DOHH2 (cell line): ENCODE results near the gene DAZAP1.
A peak's percentile ranks its signal among the peaks of the same experiment; 100 is the strongest.

Experiments used
- H3F3A ChIP-seq: fragments of 200-600 bp; sonication (generic), shearing (Covaris generic); 2 replicates; pipeline ENCODE4 v1.6.0; 2016; ENCODE audit warnings: antibody characterized with exemption, mild to moderate bottlenecking; ENCODE audit not compliant: control insufficient read depth, insufficient read depth
- H3K27ac ChIP-seq: fragments of 200-600 bp; sonication (generic); 2 replicates; pipeline ENCODE4 v1.5.1; 2014; ENCODE audit warnings: low read depth, mild to moderate bottlenecking, low read length, moderate library complexity
- H3K27me3 ChIP-seq: fragments of 200-600 bp; sonication (generic); 2 replicates; pipeline ENCODE4 v1.6.1; 2014; ENCODE audit warnings: mild to moderate bottlenecking, low read length, mixed read lengths; ENCODE audit not compliant: control insufficient read depth
- H3K36me3 ChIP-seq: fragments of 200-600 bp; sonication (generic); 2 replicates; pipeline ENCODE4 v1.6.1; 2014; ENCODE audit warnings: mild to moderate bottlenecking, low read length, moderate library complexity, mixed read lengths; ENCODE audit not compliant: control insufficient read depth
- H3K4me1 ChIP-seq: fragments of 200-600 bp; sonication (generic); 2 replicates; pipeline ENCODE4 v1.6.1; 2014; ENCODE audit warnings: mild to moderate bottlenecking, low read length, mixed read lengths; ENCODE audit not compliant: control insufficient read depth
- H3K4me2 ChIP-seq: fragments of 200-600 bp; sonication (generic); 2 replicates; pipeline ENCODE4 v1.6.0; 2014; ENCODE audit warnings: mild to moderate bottlenecking, low read length, moderate library complexity
- H3K4me3 ChIP-seq: fragments of 200-600 bp; sonication (generic); 2 replicates; pipeline ENCODE4 v1.5.1; 2014; ENCODE audit warnings: mild to moderate bottlenecking, low read length, mixed read lengths
- H3K79me2 ChIP-seq: fragments of 200-600 bp; sonication (generic); 2 replicates; pipeline ENCODE4 v1.6.1; 2014; ENCODE audit warnings: mild to moderate bottlenecking, low read length, mixed read lengths; ENCODE audit not compliant: control insufficient read depth
- H3K9me2 ChIP-seq: fragments of 200-600 bp; sonication (generic); replicated peaks from 2 replicates; pipeline ENCODE4 v1.6.1; 2014; ENCODE audit warnings: mild to moderate bottlenecking, low read length, mixed read lengths; ENCODE audit not compliant: control insufficient read depth
- H3K9me3 ChIP-seq: fragments of 200-600 bp; sonication (generic); 2 replicates; pipeline ENCODE4 v1.6.1; 2014; ENCODE audit warnings: antibody characterized with exemption, low read length, mixed read lengths; ENCODE audit not compliant: control insufficient read depth, insufficient read depth
- H4K20me1 ChIP-seq: fragments of 200-600 bp; sonication (generic); 2 replicates; pipeline ENCODE4 v1.6.0; 2014; ENCODE audit warnings: low read depth, mild to moderate bottlenecking, antibody characterized with exemption, low read length, moderate library complexity; ENCODE audit not compliant: control insufficient read depth, insufficient read depth
- EZH2phosphoT487 ChIP-seq: fragments of 200-600 bp; sonication (generic); IDR thresholded peaks from 2 replicates; pipeline ENCODE4 v1.6.1; 2017; ENCODE audit warnings: borderline replicate concordance, mild to moderate bottlenecking, antibody characterized with exemption, low read length, moderate library complexity, mixed read lengths
- TF ChIP-seq, protein P1 (sequence below): fragments of 200-600 bp; sonication (generic); IDR thresholded peaks from one replicate; pipeline ENCODE4 v1.5.1; 2014; ENCODE audit warnings: antibody characterized with exemption, mild to moderate bottlenecking, low read depth, low read length; ENCODE audit not compliant: poor library complexity, severe bottlenecking

The DAZAP1 gene

GRCh38 chr19:1467215-1467489, 59.8 kb downstream of the DAZAP1 start:
- H3K4me1 ChIP-seq, result peaks cover 23% of the 10 kb centered on the region
- TF ChIP-seq, protein P1, sequence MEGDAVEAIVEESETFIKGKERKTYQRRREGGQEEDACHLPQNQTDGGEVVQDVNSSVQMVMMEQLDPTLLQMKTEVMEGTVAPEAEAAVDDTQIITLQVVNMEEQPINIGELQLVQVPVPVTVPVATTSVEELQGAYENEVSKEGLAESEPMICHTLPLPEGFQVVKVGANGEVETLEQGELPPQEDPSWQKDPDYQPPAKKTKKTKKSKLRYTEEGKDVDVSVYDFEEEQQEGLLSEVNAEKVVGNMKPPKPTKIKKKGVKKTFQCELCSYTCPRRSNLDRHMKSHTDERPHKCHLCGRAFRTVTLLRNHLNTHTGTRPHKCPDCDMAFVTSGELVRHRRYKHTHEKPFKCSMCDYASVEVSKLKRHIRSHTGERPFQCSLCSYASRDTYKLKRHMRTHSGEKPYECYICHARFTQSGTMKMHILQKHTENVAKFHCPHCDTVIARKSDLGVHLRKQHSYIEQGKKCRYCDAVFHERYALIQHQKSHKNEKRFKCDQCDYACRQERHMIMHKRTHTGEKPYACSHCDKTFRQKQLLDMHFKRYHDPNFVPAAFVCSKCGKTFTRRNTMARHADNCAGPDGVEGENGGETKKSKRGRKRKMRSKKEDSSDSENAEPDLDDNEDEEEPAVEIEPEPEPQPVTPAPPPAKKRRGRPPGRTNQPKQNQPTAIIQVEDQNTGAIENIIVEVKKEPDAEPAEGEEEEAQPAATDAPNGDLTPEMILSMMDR, result no peak
- no peak for TF ChIP-seq EZH2phosphoT487
- no peaks in the 10 kb centered on the region for H3K9me3 ChIP-seq
- no peak overlapping the region for H3K4me3 ChIP-seq
- H3K9me2 ChIP-seq, result no peaks in the 10 kb centered on the region
- H3K79me2 ChIP-seq, result no peaks in the 10 kb centered on the region
- no peak overlapping the region for H3K27ac ChIP-seq
- H3F3A ChIP-seq, result 0 out of 2 replicates have a peak, but pooled peaks cover 4% of the 10 kb centered on the region
- no peaks in the 10 kb centered on the region for H3K36me3 ChIP-seq
- 0 out of 2 replicates have a peak, but pooled peaks cover 12% of the 10 kb centered on the region for H4K20me1 ChIP-seq
- peaks cover 36% of the 10 kb centered on the region for H3K27me3 ChIP-seq
- H3K4me2 ChIP-seq, result no peak overlapping the region

DNA sequence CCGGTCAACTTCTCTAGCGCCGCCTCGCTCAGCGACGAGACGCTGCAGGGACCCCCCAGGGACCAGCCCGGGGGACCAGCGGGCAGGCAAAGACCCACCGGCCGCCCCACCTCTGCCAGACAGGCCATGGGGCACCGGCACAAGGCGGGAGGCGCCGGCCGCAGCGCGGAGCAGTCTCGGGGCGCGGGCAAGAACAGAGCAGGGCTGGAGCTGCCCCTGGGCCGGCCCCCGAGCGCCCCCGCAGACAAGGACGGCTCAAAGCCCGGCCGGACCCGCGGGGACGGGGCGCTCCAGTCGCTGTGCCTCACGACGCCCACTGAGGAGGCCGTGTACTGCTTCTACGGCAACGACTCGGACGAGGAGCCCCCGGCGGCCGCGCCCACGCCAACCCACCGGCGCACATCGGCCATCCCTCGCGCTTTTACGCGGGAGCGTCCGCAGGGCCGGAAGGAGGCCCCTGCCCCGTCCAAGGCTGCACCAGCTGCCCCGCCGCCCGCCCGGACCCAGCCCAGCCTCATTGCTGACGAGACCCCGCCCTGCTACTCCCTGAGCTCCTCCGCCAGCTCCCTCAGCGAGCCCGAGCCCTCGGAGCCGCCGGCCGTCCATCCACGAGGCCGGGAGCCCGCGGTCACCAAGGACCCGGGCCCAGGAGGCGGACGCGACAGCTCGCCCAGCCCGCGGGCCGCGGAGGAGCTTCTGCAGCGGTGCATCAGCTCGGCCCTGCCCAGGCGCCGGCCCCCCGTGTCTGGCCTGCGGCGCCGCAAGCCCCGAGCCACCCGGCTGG, 60.3 kb downstream of the DAZAP1 start:
- Histone ChIP-seq H3K27me3 (peaks cover 39% of the 10 kb centered on the region), H3F3A (0 out of 2 replicates have a peak, but pooled peaks cover 4% of the 10 kb centered on the region), H3K4me3 (no peak overlapping the region), H3K4me1 (peaks cover 23% of the 10 kb centered on the region), H3K4me2 (no peak overlapping the region), H3K9me2 (no peaks in the 10 kb centered on the region), H3K79me2 (no peaks in the 10 kb centered on the region), H3K9me3 (no peaks in the 10 kb centered on the region), H3K36me3 (no peaks in the 10 kb centered on the region), H3K27ac (no peak overlapping the region), H4K20me1 (peaks cover 13% of the 10 kb centered on the region; the same call in 1 of the 2 replicates)
- TF ChIP-seq EZH2phosphoT487, result no peak
- TF ChIP-seq, protein P1, result no peak

GRCh38 chr19:1468274-1468820, 61.0 kb downstream of the DAZAP1 start:
- Histone ChIP-seq H3K4me2 (no peak overlapping the region), H3K27ac (no peak overlapping the region), H3K79me2 (no peaks in the 10 kb centered on the region), H3K9me3 (no peaks in the 10 kb centered on the region), H3F3A (0 out of 2 replicates have a peak, but pooled peaks cover 4% of the 10 kb centered on the region), H3K36me3 (no peaks in the 10 kb centered on the region), H3K4me3 (no peak overlapping the region), H3K9me2 (no peaks in the 10 kb centered on the region), H3K27me3 (peaks cover 39% of the 10 kb centered on the region), H3K4me1 (peaks cover 23% of the 10 kb centered on the region), H4K20me1 (peaks cover 19% of the 10 kb centered on the region; the same call in 1 of the 2 replicates)
- TF ChIP-seq EZH2phosphoT487, result no peak
- TF ChIP-seq, protein P1, result peak; percentile 17
